HepG2 (cell line): ENCODE results near the gene NID1.

ENCODE experiments used
- FOXA1 ChIP-seq, 2 experiments: fragments of 450-650 bp in 1 of 2; sonication (generic) in 1 of 2; formaldehyde crosslinking in 1 of 2; IDR thresholded peaks; 2 replicates each; pipeline versions ENCODE4 v1.4.0 to v1.6.1; 2016 to 2020; ENCODE audit warnings: missing genetic modification reagents in 1 of 2
- RBFOX2 ChIP-seq: fragments of 200-400 bp; formaldehyde crosslinking; IDR thresholded peaks from 2 replicates; pipeline ENCODE4 v1.6.1; 2017; ENCODE audit warnings: low read depth, mild to moderate bottlenecking, low read length
- RELA ChIP-seq: sonication (generic); formaldehyde crosslinking; IDR thresholded peaks from 2 replicates; pipeline ENCODE4 v1.4.0; 2020; ENCODE audit warnings: missing genetic modification reagents
- REST ChIP-seq, 2 experiments: IDR thresholded peaks; 2 replicates each; pipeline ENCODE4 v1.6.1; 2011 to 2012; ENCODE audit warnings: low read length in 2 of 2, borderline replicate concordance in 1 of 2, low read depth in 1 of 2, mild to moderate bottlenecking in 1 of 2, moderate library complexity in 1 of 2

GRCh38 chr1:235930543-235930942 lies 134.3 kb downstream of the NID1 start:
- TF ChIP-seq REST (IDR thresholded peaks at IDR 0.05; ENCODE audit: borderline replicate concordance in 1 of 2, low read depth in 1 of 2, low read length in 2 of 2) (no peak), RELA (no peak), FOXA1 (IDR thresholded peaks at IDR 0.05) (no peak), FOXA1 (CRISPR knock-in tag; IDR thresholded peaks at IDR 0.05) (no peak), RBFOX2 (no peak)
